CD8-positive, alpha-beta memory T cell (primary cell): Measurements from ENCODE around the gene PSMA4. TPM values are rescaled to one million over a fixed set of nuclear protein-coding genes. Genes with fewer than 3 reads are reported as not detected.
A peak's percentile ranks its signal among the peaks of the same experiment; 100 is the strongest.

Source experiments
- CTCF ChIA-PET: fragments of 350-600 bp; sonication (Branson Sonifier 250); formaldehyde crosslinking; loops from one replicate; lab custom pipeline; 2021; ENCODE audit warnings: antibody characterized with exemption; lab: Charles Lee
- POLR2A ChIA-PET: fragments of 350-600 bp; sonication (Branson Sonifier 250); formaldehyde crosslinking; loops from one replicate; lab custom pipeline; 2021; ENCODE audit warnings: antibody characterized with exemption; lab: Charles Lee
- DNase-seq, 5 donors: peaks; one replicate each; pipeline versions ENCODE4 v3.0.0 to v3.0.0-alpha.2; 2020 to 2022; ENCODE audit warnings: mixed read lengths in 1 of 5
- H3K27ac ChIP-seq: one replicate; pipeline ENCODE4 v1.7.0; 2013; ENCODE audit warnings: low read depth, mild to moderate bottlenecking, low read length, moderate library complexity
- H3K27me3 ChIP-seq: 2 replicates; pipeline ENCODE4 v1.7.0; 2013; ENCODE audit warnings: low read length, mild to moderate bottlenecking; ENCODE audit not compliant: insufficient read depth, poor library complexity, severe bottlenecking
- H3K36me3 ChIP-seq: 2 replicates; pipeline ENCODE4 v1.7.0; 2013; ENCODE audit warnings: mild to moderate bottlenecking, low read length, moderate library complexity; ENCODE audit not compliant: insufficient read depth
- H3K4me1 ChIP-seq: 2 replicates; pipeline ENCODE4 v1.7.0; 2013; ENCODE audit warnings: mild to moderate bottlenecking, low read length, moderate library complexity; ENCODE audit not compliant: insufficient read depth
- H3K4me3 ChIP-seq: 2 replicates; pipeline ENCODE4 v1.7.0; 2013; ENCODE audit warnings: mild to moderate bottlenecking, low read length
- H3K9me3 ChIP-seq: 2 replicates; pipeline ENCODE4 v1.7.0; 2013; ENCODE audit warnings: mild to moderate bottlenecking, low read length
- H3K27ac Mint-ChIP-seq, 8 donors: one replicate each; pipeline ENCODE4 v1.8.0; 2020 to 2021; ENCODE audit warnings: mixed read lengths in 8 of 8, mild to moderate bottlenecking in 6 of 8, inconsistent platforms in 3 of 8, moderate library complexity in 3 of 8
- H3K27me3 Mint-ChIP-seq, 2 donors: one replicate each; pipeline ENCODE4 v1.8.0; 2020 to 2021; ENCODE audit warnings: mixed read lengths in 2 of 2, mild to moderate bottlenecking in 1 of 2, moderate library complexity in 1 of 2
- H3K36me3 Mint-ChIP-seq, 3 donors: one replicate each; pipeline ENCODE4 v1.8.0; 2020 to 2021; ENCODE audit warnings: mixed read lengths in 3 of 3, inconsistent platforms in 1 of 3, mild to moderate bottlenecking in 1 of 3
- H3K4me1 Mint-ChIP-seq, 3 donors: one replicate each; pipeline ENCODE4 v1.8.0; 2020 to 2021; ENCODE audit warnings: mixed read lengths in 3 of 3, inconsistent platforms in 1 of 3, mild to moderate bottlenecking in 1 of 3
- H3K4me3 Mint-ChIP-seq, 7 donors: one replicate each; pipeline ENCODE4 v1.8.0; 2020 to 2021; ENCODE audit warnings: mixed read lengths in 7 of 7, mild to moderate bottlenecking in 6 of 7, moderate library complexity in 4 of 7, inconsistent platforms in 2 of 7
- H3K9me3 Mint-ChIP-seq, 5 donors: one replicate each; pipeline ENCODE4 v1.8.0; 2020 to 2022; ENCODE audit warnings: mixed read lengths in 5 of 5, mild to moderate bottlenecking in 3 of 5, moderate library complexity in 2 of 5, inconsistent platforms in 1 of 5
- polyA plus RNA-seq: library from polyadenylated mRNA; unstranded; fragments of 300-500 nt; fragmentation: Illumina TruSeq; gene quantifications from one replicate; pipeline ENCODE4 v1.2.3, GENCODE V29; 2021
- total RNA-seq, 2 experiments: library from RNA; stranded (reverse); gene quantifications; one replicate each; pipeline ENCODE4 v1.2.3, GENCODE V29; 2021

PSMA4 gene
- total RNA-seq (100 to 1,000 TPM; 228 to 239 TPM), polyA plus RNA-seq (232 TPM)

DNA sequence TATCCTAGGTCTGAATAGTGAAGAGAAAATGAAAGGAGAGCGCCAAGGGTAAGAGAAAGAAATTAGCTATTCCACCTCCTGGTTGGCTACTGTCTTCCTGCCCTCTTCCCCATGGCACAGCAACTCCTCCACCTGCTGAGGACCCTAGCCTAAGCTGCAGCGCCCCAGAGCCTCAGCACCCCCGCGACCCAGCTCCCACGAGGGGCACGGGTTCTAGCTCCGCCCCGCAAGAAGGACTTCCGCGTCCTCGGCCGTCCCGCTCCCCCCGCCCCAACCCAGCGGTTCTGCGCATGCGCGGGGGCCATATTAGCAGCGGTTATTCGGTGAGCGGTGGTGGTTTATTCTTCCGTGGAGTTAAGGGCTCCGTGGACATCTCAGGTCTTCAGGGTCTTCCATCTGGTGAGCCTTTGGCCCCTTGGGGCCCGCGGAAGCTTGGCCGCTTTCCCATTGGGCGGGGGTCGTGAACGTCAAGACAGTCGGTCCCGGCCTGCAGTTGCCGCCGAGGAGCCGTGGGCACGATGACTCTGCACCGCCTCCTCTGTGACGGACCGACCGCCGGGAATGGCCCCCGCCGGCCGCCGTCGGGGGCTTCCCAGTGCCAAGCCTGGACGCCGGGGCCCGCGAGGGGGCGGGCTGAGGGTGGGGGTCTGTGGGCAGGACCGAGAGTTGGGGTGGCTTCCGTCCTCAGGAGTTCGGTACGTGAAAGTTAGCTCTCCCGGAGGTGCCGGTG lies at the start of gene PSMA4:
Gene PSMA4 (plus strand): TSS at position 304 of the 730 bp plus-strand sequence. CDS start 1,484 bp downstream, outside the sequence.
- peak; percentile 92 to 96 (median 93) for DNase-seq
- Histone ChIP-seq H3K27ac (peak within 1 kb of the TSS; percentile 98), H3K9me3 (no peaks in the 10 kb centered on the region), H3K27me3 (no peaks in the 10 kb centered on the region), H3K4me1 (peaks cover 20% of the 10 kb centered on the region), H3K36me3 (peaks cover 10% of the 10 kb centered on the region), H3K4me3 (peak within 1 kb of the TSS; percentile 98)
- ChIA-PET CTCF (interaction anchor here (0.9 to 1.3 kb wide), 3 partner anchors 8 to 409 kb away, joined by 3 to 5 read pairs (median 4); partner anchors contain the start of gene CIB2), POLR2A (interaction anchor here (0.6 to 2.1 kb wide), 7 partner anchors 10 to 276 kb away, joined by 3 to 17 read pairs (median 7); partner anchors contain the start of genes CHRNA5, DNAJA4, HYKK and IREB2)
- Mint-ChIP-seq H3K27ac (peak within 1 kb of the TSS; percentile 94 to 100 (median 99)), H3K36me3 (peaks cover 0 to 47% (median 10%) of the 10 kb centered on the region in 3 donors), H3K4me3 (peak within 1 kb of the TSS; percentile 89 to 99 (median 93)), H3K4me1 (peaks cover 30 to 43% (median 39%) of the 10 kb centered on the region in 3 donors), H3K9me3 (no peaks in the 10 kb centered on the region), H3K27me3 (peaks cover 0 to 6% of the 10 kb centered on the region in 2 donors)

DNA sequence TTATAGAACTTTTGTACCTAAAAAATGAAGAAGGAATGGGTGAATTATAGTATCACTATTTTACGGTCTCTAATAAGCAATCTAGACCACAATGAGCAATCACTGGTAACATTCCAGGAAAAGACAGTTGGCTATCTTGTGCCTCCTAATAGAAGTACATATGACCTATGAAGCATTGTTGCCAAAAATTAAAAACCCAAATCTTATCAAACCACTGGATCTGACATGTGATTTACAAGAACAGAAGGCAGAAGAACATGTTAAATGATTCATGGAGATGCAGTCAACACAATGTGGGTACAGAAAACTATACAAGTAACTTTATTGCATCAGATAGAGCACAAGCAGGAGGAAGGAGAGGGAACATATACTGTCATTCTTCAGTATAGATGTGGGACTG lies 47.4 kb upstream of the PSMA4 start:
- no peak for DNase-seq
- Histone ChIP-seq H3K27me3 (no peaks in the 10 kb centered on the region), H3K36me3 (peaks cover 18% of the 10 kb centered on the region), H3K4me3 (no peak overlapping the region), H3K9me3 (no peaks in the 10 kb centered on the region), H3K4me1 (peaks cover 3% of the 10 kb centered on the region), H3K27ac (no peak overlapping the region)
- no peaks in the 10 kb centered on the region for H3K27me3 Mint-ChIP-seq
- POLR2A ChIA-PET = no interaction called here
- H3K9me3 Mint-ChIP-seq = no peaks in the 10 kb centered on the region
- H3K4me1 Mint-ChIP-seq = peaks cover 3 to 13% (median 10%) of the 10 kb centered on the region in 3 donors
- H3K36me3 Mint-ChIP-seq = peaks cover 6 to 89% (median 39%) of the 10 kb centered on the region in 3 donors
- H3K4me3 Mint-ChIP-seq = no peak overlapping the region
- peak overlapping the region in 4 of 8 donors; percentile 4 to 54 (median 24) for H3K27ac Mint-ChIP-seq
- CTCF ChIA-PET = no interaction called here

DNA sequence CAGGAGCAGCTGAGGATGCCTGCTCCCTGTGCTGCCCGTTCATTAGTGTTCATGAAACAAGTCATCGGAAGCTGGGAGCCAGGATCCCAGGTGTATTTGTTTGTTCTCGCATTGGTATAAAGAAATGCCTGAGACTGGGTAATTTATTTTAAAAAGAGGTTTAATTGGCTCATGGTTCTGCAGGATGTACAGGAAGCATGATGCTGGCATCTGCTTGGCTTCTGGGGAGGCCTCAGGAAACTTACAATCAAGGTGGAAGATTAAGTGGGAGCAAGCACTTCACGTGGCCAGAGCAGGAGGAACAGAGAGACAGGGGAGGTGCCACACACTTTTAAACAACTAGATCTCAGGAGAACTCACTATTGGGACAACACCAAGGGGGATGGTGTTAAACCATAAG lies 38.4 kb upstream of the PSMA4 start:
- Histone ChIP-seq H3K27me3 (no peaks in the 10 kb centered on the region), H3K27ac (no peak overlapping the region), H3K4me3 (no peak overlapping the region), H3K9me3 (no peaks in the 10 kb centered on the region), H3K36me3 (no peaks in the 10 kb centered on the region), H3K4me1 (no peaks in the 10 kb centered on the region)
- Mint-ChIP-seq H3K4me1 (peaks cover 3 to 6% (median 4%) of the 10 kb centered on the region in 3 donors), H3K9me3 (peaks cover 0 to 4% (median 0%) of the 10 kb centered on the region in 5 donors), H3K27me3 (peaks cover 0 to under 1% of the 10 kb centered on the region in 2 donors), H3K4me3 (no peak overlapping the region), H3K36me3 (peaks cover 8 to 43% (median 14%) of the 10 kb centered on the region in 3 donors), H3K27ac (peak overlapping the region in 2 of 8 donors; percentile 14 to 23)
- POLR2A ChIA-PET = no interaction called here
- CTCF ChIA-PET = no interaction called here
- DNase-seq = no peak

DNA sequence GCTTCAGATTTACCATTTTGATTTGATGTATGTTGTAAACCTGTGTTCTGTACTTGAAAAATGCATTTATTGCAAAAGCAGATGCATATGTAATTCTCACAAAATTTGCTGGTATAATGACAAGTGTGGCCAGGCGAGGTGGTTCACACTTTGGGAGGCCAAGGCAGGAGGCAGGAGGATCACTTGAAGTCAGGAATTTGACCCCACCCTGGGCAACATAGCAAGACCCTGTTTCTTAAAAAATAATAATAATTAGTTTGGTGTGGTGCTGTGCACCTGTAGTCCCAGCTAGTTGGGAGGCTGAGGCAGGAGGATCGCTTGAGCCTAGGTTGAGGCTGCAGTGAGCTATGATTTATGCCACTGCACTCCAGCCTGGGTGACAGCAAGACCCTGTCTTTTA lies 37.6 kb upstream of the PSMA4 start:
- peaks cover 5 to 10% (median 8%) of the 10 kb centered on the region in 3 donors for H3K4me1 Mint-ChIP-seq
- H3K27me3 ChIP-seq = no peaks in the 10 kb centered on the region
- peaks cover under 1% of the 10 kb centered on the region for H3K4me1 ChIP-seq
- ChIA-PET CTCF (no interaction called here), POLR2A (no interaction called here)
- H3K27me3 Mint-ChIP-seq = peaks cover 0 to 3% of the 10 kb centered on the region in 2 donors
- no peak overlapping the region for H3K27ac ChIP-seq
- no peak overlapping the region for H3K4me3 Mint-ChIP-seq
- H3K4me3 ChIP-seq = no peak overlapping the region
- H3K9me3 Mint-ChIP-seq = peaks cover 0 to 4% (median 0%) of the 10 kb centered on the region in 5 donors
- no peaks in the 10 kb centered on the region for H3K36me3 ChIP-seq
- no peak for DNase-seq
- H3K36me3 Mint-ChIP-seq = peaks cover 6 to 40% (median 14%) of the 10 kb centered on the region in 3 donors
- no peaks in the 10 kb centered on the region for H3K9me3 ChIP-seq
- H3K27ac Mint-ChIP-seq = peak overlapping the region in 1 of 8 donors; percentile 23

DNA sequence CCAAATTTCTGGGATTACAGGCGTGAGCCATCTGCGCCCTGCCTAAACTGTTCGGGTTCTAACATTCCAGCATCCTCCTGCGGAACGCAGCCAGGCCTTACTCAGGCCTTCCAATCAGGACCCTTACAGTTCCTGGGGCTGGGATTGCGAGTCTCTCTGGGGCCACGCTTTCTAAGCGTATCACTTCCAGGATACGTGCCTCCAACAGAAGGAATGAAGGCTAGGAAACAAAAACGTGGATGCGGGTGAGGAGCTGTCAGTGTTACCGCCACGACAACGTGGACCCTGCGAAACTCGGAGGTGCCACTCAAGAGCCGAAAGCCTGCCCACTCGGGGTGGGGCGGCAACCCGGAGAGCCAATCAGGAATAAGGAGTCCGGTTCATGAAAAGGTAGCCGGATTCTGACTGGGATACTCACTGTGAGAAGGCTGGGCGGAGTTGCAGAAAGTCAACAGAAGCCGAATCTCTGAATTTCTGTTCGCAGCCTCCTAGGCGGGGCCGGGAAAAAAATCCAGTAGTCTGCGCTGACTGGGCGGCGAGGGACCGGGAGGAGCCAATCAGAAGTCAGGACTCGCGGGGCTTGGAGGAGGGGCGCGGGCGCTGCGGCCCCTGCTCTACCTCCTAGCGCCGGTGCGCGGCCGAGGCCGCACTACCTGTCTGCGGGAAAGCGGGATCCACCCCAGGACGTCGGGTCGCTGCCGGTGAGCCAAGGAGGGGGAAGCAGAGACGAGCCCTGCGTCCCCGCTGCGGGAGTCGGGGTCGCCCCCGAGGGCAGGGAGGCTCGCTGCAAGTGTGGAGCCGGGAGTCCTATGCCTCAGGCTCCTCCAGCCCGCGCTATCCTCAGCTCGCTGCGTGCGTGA lies 33.0 kb upstream of the PSMA4 start, which contains the start of gene HYKK:
Gene HYKK (plus strand): TSS at position 607 of the 860 bp plus-strand sequence. CDS start 5,512 bp downstream, outside the sequence.
- peaks cover 0 to 6% (median 0%) of the 10 kb centered on the region in 3 donors for H3K36me3 Mint-ChIP-seq
- peak within 1 kb of the TSS; percentile 87 to 94 (median 93) for H3K4me3 Mint-ChIP-seq
- H3K27ac Mint-ChIP-seq = peak within 1 kb of the TSS in 7 of 8 donors; percentile 28 to 86 (median 68)
- H3K27ac ChIP-seq = no peak within 1 kb of the TSS
- ChIA-PET CTCF (no interaction called here), POLR2A (interaction anchor here (1.4 kb wide), 1 partner anchor 33 kb away, joined by 8 read pairs; the partner anchor contains the start of gene PSMA4)
- no peaks in the 10 kb centered on the region for H3K9me3 ChIP-seq
- peaks cover 9% of the 10 kb centered on the region for H3K4me1 ChIP-seq
- peak within 1 kb of the TSS; percentile 83 for H3K4me3 ChIP-seq
- H3K27me3 ChIP-seq = no peaks in the 10 kb centered on the region
- peak; percentile 38 to 75 (median 62) for DNase-seq
- peaks cover 4 to 6% of the 10 kb centered on the region in 2 donors for H3K27me3 Mint-ChIP-seq
- H3K9me3 Mint-ChIP-seq = no peaks in the 10 kb centered on the region
- peaks cover 17 to 27% (median 25%) of the 10 kb centered on the region in 3 donors for H3K4me1 Mint-ChIP-seq
- no peaks in the 10 kb centered on the region for H3K36me3 ChIP-seq

DNA sequence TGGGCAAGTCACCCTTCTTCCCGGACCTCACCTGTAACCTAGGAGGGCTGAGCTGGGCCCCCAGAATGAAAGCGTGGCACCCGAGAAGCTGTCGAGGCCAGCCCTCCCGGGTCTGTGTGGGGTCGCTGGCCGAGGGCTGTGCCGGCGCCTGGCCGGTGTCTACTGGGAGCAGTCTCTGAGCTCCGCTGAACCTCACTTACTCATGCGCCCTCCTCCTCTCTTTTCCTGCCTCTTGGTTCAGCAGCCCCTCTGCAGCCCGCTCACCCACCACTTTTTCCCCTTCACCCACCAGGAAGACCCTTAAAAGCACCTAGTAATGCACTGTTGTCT lies 32.4 kb upstream of the PSMA4 start:
- CTCF ChIA-PET = interaction anchor here (1.9 kb wide), 1 partner anchor 32 kb away, joined by 5 read pairs; the partner anchor contains the start of gene PSMA4
- no peak for DNase-seq
- H3K27ac Mint-ChIP-seq = peak overlapping the region in 5 of 8 donors; percentile 17 to 71 (median 54)
- H3K9me3 Mint-ChIP-seq = no peaks in the 10 kb centered on the region
- POLR2A ChIA-PET = interaction anchor here (1.4 kb wide), 1 partner anchor 33 kb away, joined by 8 read pairs; the partner anchor contains the start of gene PSMA4
- H3K4me1 ChIP-seq = peaks cover 9% of the 10 kb centered on the region
- H3K4me1 Mint-ChIP-seq = peaks cover 17 to 27% (median 25%) of the 10 kb centered on the region in 3 donors
- H3K4me3 Mint-ChIP-seq = peak overlapping the region; percentile 87 to 94 (median 93)
- H3K4me3 ChIP-seq = peak overlapping the region; percentile 83
- H3K36me3 ChIP-seq = no peaks in the 10 kb centered on the region
- H3K36me3 Mint-ChIP-seq = peaks cover 0 to 6% (median 0%) of the 10 kb centered on the region in 3 donors
- no peak overlapping the region for H3K27ac ChIP-seq
- H3K27me3 Mint-ChIP-seq = peaks cover 4 to 6% of the 10 kb centered on the region in 2 donors
- H3K9me3 ChIP-seq = no peaks in the 10 kb centered on the region
- H3K27me3 ChIP-seq = no peaks in the 10 kb centered on the region

DNA sequence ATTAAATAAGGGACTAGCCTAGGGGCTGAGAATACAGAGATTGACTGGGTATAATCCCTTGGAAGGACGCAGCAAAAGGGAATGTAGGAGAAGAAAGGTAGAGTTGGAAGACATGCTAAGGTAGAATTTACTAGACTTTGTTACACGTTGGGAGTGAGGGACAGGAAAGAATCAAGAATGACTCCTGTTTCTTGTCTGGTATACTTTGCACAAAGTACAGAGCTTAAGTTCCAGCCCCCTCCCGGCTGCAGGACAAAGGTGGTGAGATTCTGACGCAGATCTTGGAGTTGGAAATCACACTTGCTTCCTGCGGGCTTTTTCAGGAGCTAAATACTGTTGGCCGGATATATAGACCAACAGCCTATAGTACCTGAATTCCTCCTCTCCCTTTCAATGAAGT lies 32.0 kb upstream of the PSMA4 start:
- Mint-ChIP-seq H3K36me3 (peaks cover 0 to 6% (median 0%) of the 10 kb centered on the region in 3 donors), H3K4me1 (peaks cover 17 to 27% (median 25%) of the 10 kb centered on the region in 3 donors), H3K9me3 (no peaks in the 10 kb centered on the region), H3K27me3 (peaks cover 4 to 6% of the 10 kb centered on the region in 2 donors), H3K27ac (peak overlapping the region in 2 of 8 donors; percentile 54 to 71), H3K4me3 (peak overlapping the region; percentile 87 to 94 (median 93))
- no peak for DNase-seq
- H3K36me3 ChIP-seq = no peaks in the 10 kb centered on the region
- peaks cover 9% of the 10 kb centered on the region for H3K4me1 ChIP-seq
- no peaks in the 10 kb centered on the region for H3K9me3 ChIP-seq
- CTCF ChIA-PET = interaction anchor here (1.9 kb wide), 1 partner anchor 32 kb away, joined by 5 read pairs; the partner anchor contains the start of gene PSMA4
- H3K4me3 ChIP-seq = peak overlapping the region; percentile 83
- H3K27me3 ChIP-seq = no peaks in the 10 kb centered on the region
- POLR2A ChIA-PET = interaction anchor here (1.4 kb wide), 1 partner anchor 32 kb away, joined by 8 read pairs; the partner anchor contains the start of gene PSMA4
- H3K27ac ChIP-seq = no peak overlapping the region
